IPS-18c (cell line): ENCODE data around the gene APH1B.
"Not testable (repeated sequence)": the region's sequence is repeated elsewhere in the genome, so short reads cannot be mapped to it uniquely, and the experiment has no call there.

Experiments
- H3K4me3 ChIP-seq: 2 replicates; pipeline ENCODE4 v1.7.0; 2013; ENCODE audit warnings: low read depth, mild to moderate bottlenecking, low read length, moderate library complexity; ENCODE audit not compliant: insufficient read depth
- H3K9me3 ChIP-seq: one replicate; pipeline ENCODE4 v1.6.1; 2013; ENCODE audit warnings: mild to moderate bottlenecking, low read length, moderate library complexity; ENCODE audit not compliant: control insufficient read depth, insufficient read depth

APH1B gene

DNA sequence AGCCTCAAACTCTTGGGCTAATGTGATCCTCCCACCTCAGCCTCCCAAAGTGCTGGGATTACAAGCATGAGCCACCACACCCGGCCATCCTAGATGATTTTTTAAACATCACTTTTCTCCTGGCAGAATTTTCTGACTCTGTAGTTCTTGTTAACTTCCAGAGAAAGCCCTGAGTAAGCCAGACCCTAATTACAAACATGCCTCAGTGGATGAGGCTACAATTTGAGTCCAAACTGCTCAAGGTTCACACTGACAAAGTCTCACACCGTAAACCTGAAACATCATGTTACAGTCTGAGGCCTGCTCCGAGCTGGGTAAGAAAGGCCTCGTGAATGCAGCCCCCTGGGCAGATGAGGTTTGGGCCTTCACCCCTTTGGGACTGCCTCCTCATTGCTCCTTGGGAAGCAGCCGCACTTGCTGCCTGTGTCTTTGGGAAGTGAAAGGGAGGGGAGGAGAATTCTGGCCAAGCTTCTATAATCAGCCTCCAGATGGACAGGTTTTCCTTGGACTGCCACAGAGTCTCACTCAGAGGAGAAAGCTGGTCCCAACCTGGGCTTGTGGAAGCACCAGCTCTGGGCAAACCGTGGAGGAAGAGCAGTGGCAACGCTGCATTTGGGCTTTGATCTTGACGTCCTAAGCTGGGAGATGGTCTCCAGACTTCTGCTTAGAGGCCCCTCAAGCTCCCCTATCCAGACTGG lies 58.3 kb downstream of the APH1B start:
- H3K4me3 ChIP-seq = no peak overlapping the region
- H3K9me3 ChIP-seq = no peaks in the 10 kb centered on the region

- Histone ChIP-seq H3K9me3 (no peaks in the 10 kb centered on the region), H3K4me3 (no peak overlapping the region)
Measured at GRCh38 chr15:63337046-63337445, 59.6 kb downstream of the APH1B start.

- Histone ChIP-seq H3K4me3 (no peak overlapping the region), H3K9me3 (no peaks in the 10 kb centered on the region)
Measured at GRCh38 chr15:63338170-63338569, 60.8 kb downstream of the APH1B start.

DNA sequence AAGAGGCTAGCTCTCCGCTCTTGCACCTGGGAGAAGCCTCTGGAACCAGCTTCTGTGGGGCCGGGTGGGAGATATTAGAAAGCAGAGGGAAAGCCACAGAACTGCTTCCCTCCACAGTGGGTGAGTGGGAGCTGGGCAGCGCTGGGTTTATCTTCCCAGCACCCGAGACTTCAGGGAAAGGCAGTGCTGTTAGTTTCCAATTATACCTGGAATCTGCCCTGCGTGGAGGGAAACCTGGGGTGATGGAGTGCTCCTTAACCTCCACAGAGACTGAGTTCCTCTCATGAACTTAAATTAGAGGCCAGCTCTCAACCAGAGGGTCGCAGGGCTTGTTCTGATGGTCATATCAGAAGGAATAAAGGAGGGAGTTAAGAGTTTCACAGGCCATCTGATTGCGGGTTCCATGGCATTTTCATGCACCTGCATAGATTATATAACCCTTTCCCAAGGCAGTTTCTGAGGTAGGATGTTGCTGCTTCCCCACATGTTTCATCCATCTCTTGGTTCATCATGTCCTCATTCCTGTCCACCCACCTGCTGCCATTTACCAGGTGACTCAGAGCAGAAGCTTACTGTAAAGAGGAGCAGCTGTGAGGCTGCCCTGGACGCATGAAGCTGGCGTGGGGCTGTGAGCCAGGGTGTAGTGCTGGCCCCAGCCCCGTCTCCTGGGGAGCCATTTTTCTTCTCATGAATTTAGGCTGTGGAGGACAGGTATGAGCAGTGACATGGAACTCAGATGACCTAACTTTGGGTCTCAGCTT lies 61.8 kb downstream of the APH1B start:
- Histone ChIP-seq H3K4me3 (peak overlapping the region; percentile 3; the same call in 1 of the 2 replicates), H3K9me3 (no peaks in the 10 kb centered on the region)

DNA sequence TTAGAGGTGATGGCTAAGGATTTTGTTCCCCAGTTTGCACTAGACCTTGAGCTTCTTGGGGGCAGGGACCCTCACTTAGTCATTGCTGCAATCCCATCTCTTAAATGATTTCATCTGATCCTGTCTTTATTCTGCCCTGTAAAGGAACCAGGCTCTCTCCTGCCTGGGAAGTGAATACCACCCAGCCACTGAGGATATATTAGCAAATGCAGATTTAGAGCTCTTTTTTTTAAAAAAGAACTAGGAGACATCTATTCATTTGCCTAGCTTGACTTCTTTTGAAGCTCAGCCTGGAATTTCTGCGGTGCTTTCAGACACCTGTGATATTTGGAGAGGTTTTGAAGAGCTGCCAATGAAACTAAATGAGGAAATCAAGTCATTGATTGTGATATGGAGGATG lies 62.4 kb downstream of the APH1B start:
- no peaks in the 10 kb centered on the region for H3K9me3 ChIP-seq
- no peak overlapping the region for H3K4me3 ChIP-seq

DNA sequence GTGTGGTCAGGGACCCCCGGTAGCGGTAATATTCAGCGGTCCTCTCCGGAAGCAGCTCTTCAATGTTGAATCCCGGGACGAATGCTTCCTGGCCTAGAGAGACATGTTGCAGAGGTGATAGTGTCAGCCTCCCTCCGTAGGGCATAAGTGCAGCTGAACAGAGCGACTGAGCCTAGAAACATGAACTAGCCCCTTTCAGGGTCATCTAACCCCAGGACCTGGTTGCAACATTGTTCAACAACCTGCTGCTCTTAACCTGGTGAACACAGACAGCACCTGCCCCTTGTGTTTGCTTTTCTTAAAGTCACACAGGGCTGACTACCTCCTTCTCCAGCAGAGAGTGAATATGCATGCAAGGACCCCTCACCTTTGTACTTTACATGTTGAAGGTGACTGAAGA lies 62.9 kb downstream of the APH1B start:
- no peaks in the 10 kb centered on the region for H3K9me3 ChIP-seq
- 0 out of 2 replicates have a peak overlapping the region, but pooled peaks have one; percentile 1 for H3K4me3 ChIP-seq

DNA sequence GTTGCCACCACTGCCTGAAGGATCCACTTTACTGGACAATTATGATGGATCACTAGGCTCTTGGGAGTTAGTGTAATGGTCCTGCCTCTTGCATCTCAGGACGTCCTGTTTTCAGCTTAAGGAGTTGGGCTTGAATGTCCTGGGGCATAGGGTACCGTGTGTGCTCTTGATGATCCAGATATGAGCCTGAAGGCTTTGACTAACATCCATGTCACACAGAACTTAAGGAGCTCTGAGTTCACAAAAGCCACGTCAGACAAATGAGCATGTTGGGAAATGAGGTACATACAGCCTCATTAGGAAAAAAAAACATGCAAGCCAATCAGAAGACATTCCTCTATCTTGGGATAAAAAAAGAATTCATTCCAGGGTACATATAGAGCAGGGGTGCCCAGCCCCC lies 63.5 kb downstream of the APH1B start:
- H3K9me3 ChIP-seq = no peaks in the 10 kb centered on the region
- no peak overlapping the region; the same call in 1 of the 2 replicates for H3K4me3 ChIP-seq

GRCh38 chr15:63341898-63342297 lies 64.5 kb downstream of the APH1B start:
- H3K9me3 ChIP-seq = no peaks in the 10 kb centered on the region

GRCh38 chr15:63342996-63343562 lies 65.7 kb downstream of the APH1B start:
- not testable (repeated sequence) for H3K4me3 ChIP-seq, H3K9me3 ChIP-seq

More at GRCh38 chr15:63341898-63342297, 64.5 kb downstream of the APH1B start:
- no peak overlapping the region for H3K4me3 ChIP-seq

DNA sequence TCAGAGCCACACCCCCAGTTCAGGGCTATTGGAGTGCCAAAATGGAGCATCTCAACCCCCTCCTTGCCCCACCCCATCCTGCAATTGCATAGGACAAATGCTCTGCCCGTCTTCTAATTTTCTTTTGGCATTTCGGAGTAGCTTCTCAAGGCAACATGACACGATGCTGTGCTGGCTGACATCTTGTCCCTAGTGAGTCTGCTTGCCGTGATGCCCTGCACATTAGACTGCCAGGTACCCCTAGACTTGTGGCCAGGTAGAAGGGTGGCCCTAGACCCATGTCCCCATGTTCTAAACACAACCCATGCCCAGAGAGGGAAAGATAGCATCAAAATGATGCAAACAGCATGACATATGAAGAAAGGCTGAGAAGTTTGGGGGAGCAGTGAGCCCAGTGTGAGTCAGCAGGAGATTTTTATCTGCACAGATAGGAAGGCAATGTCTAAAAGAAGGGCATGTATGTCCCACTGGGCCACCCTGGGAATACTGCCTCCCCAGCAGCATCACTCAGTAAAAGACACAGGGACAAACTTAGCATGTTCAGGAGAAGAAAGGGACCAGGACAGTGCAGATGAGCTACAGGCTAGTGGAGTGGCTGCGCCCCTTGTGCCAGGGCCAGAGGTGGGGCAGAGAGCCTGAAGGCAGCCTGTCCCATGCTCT lies 67.5 kb downstream of the APH1B start:
- H3K9me3 ChIP-seq = no peaks in the 10 kb centered on the region
- H3K4me3 ChIP-seq = no peak overlapping the region

DNA sequence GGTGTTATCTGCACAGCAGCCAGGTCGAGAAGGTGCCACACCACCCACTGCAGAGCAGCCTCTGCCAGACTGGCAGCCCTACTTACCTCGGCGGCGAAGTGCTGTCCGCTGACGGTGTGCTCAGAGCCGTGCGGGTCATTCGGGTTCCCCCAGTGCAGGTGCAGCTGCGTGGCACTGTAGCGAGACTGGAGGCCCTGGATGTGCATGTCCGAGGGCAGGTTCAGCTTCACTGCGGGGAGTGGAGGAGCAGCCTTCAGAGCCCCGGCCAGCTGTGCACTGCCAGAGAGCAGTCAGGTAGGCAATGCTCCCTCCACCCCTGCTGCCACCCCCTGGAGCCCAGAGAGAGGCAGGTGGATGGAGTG lies 68.0 kb downstream of the APH1B start:
- Histone ChIP-seq H3K4me3 (no peak overlapping the region), H3K9me3 (no peaks in the 10 kb centered on the region)

- Histone ChIP-seq H3K4me3 (no peak overlapping the region), H3K9me3 (no peaks in the 10 kb centered on the region)
Measured at GRCh38 chr15:63347074-63347857, 69.9 kb downstream of the APH1B start.

DNA sequence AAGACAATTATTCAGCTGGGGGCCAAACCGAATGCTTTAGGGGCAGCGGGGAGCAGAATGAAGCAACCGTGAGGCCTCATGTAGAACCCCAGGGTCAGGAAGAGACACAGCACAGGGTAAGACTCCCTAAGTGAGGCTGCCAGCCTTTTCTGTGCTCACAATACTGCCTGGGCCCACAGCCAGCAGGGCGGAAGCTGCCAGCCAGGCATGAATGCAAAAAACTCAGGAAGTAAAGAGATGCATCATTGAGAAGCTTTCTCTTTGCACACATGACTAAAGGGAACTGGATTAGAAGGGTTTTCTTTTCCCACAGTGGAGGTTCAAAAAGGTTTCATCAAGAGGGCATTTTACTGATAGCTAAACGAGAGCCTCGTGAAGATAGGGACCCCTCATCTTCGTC lies 71.0 kb downstream of the APH1B start:
- H3K4me3 ChIP-seq = no peak overlapping the region
- H3K9me3 ChIP-seq = no peaks in the 10 kb centered on the region

GRCh38 chr15:63349156-63349555 lies 71.8 kb downstream of the APH1B start:
- Histone ChIP-seq H3K4me3 (no peak overlapping the region), H3K9me3 (no peaks in the 10 kb centered on the region)

GRCh38 chr15:63349621-63350020 lies 72.2 kb downstream of the APH1B start:
- H3K4me3 ChIP-seq = no peak overlapping the region
- H3K9me3 ChIP-seq = no peaks in the 10 kb centered on the region

DNA sequence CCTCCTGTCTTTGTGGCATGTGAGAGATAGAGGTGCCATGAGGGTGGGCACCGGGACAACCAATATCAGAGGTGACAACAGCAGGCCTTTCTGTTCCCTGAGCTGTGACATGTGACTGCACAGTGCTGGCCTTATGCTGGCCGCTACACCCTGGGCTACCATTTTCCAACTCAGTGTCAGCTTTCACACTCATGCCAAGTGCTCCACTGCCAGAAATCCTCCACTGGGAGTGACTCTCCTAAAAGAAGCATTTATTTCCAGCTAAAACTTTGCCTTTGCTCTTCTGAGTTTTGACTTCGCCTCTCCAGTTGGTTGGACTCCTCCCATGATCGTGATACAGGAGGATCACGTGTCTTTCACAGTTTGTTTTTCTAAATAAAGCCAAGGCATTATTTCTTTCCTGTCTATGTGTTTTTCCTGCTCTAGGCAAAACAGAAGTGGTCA lies 72.8 kb downstream of the APH1B start:
- no peak overlapping the region for H3K4me3 ChIP-seq
- no peaks in the 10 kb centered on the region for H3K9me3 ChIP-seq

DNA sequence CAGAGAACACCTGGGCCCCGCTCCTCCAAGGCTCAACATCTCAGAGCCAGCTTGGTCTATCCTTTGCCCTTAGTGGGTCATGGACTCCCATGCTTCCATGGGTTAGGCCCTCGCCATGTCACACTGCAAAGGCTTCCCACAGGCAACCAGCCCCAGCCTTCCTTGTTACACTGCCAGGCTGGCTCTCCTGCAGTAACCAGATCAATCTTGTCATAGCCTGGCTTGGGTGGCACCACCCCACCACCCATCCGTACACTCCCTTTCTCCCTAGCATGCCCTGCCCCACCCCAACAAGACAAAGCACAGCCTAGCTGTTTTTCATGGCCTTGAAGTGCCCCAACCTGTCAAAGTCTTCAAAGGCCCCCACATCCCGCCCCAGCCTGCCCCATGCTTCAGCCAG lies 73.8 kb downstream of the APH1B start:
- Histone ChIP-seq H3K4me3 (no peak overlapping the region), H3K9me3 (no peaks in the 10 kb centered on the region)
